Neural progenitor cell (in vitro differentiated cells): ENCODE data around the gene CCDC169. TPM values are rescaled to one million over a fixed set of nuclear protein-coding genes. Genes with fewer than 3 reads are reported as not detected.

ENCODE experiments used
- DNase-seq: peaks from one replicate; pipeline ENCODE4 v3.0.0-alpha.2; 2016; ENCODE audit warnings: low spot score
- H2AFZ ChIP-seq: fragments of 200-600 bp; sonication (generic); replicated peaks from 2 replicates; pipeline ENCODE4 v1.6.1; 2016; ENCODE audit warnings: antibody characterized with exemption
- H3F3A ChIP-seq: fragments of 200-600 bp; sonication (generic); 2 replicates; pipeline ENCODE4 v1.6.1; 2016; ENCODE audit warnings: antibody characterized with exemption, low read depth
- H3K27ac ChIP-seq: fragments of 200-600 bp; sonication (generic); 2 replicates; pipeline ENCODE4 v1.5.1; 2016; ENCODE audit warnings: mild to moderate bottlenecking
- H3K27me3 ChIP-seq: fragments of 200-600 bp; sonication (generic); 2 replicates; pipeline ENCODE4 v1.6.1; 2016; ENCODE audit warnings: mild to moderate bottlenecking, moderate library complexity
- H3K36me3 ChIP-seq: fragments of 200-600 bp; sonication (generic); 2 replicates; pipeline ENCODE4 v1.5.1; 2016
- H3K4me1 ChIP-seq: fragments of 200-600 bp; sonication (generic); 2 replicates; pipeline ENCODE4 v1.6.1; 2016; ENCODE audit warnings: mixed run types
- H3K4me2 ChIP-seq: fragments of 200-600 bp; sonication (generic); 2 replicates; pipeline ENCODE4 v1.6.1; 2016
- H3K4me3 ChIP-seq: fragments of 200-600 bp; sonication (generic); 2 replicates; pipeline ENCODE4 v1.5.1; 2016
- H3K79me2 ChIP-seq: fragments of 200-600 bp; sonication (generic); 2 replicates; pipeline ENCODE4 v1.6.1; 2016; ENCODE audit warnings: low read depth
- H3K9ac ChIP-seq: fragments of 200-600 bp; sonication (generic); 2 replicates; pipeline ENCODE4 v1.6.1; 2016
- H3K9me3 ChIP-seq: fragments of 200-600 bp; sonication (generic); 2 replicates; pipeline ENCODE4 v1.5.1; 2016; ENCODE audit warnings: low read depth
- H4K20me1 ChIP-seq: fragments of 200-600 bp; sonication (generic); 2 replicates; pipeline ENCODE4 v1.6.1; 2016; ENCODE audit warnings: low read depth
- H3K27ac Mint-ChIP-seq: 3 replicates; pipeline ENCODE4 v1.8.0; 2021; ENCODE audit warnings: mixed read lengths
- H3K27me3 Mint-ChIP-seq: 2 replicates; pipeline ENCODE4 v1.8.0; 2022; ENCODE audit warnings: low read depth, mild to moderate bottlenecking, inconsistent platforms, moderate library complexity, mixed read lengths; ENCODE audit not compliant: insufficient read depth
- H3K36me3 Mint-ChIP-seq: 3 replicates; pipeline ENCODE4 v1.8.0; 2021; ENCODE audit warnings: mixed read lengths
- H3K4me1 Mint-ChIP-seq: 3 replicates; pipeline ENCODE4 v1.8.0; 2021; ENCODE audit warnings: mixed read lengths
- H3K4me3 Mint-ChIP-seq: 3 replicates; pipeline ENCODE4 v1.8.0; 2021; ENCODE audit warnings: mild to moderate bottlenecking, moderate library complexity, mixed read lengths
- H3K9me3 Mint-ChIP-seq: 3 replicates; pipeline ENCODE4 v1.8.0; 2020; ENCODE audit warnings: mixed read lengths
- EZH2 ChIP-seq: fragments of 200-600 bp; sonication (generic); IDR thresholded peaks from 2 replicates; pipeline ENCODE4 v1.6.1; 2017; ENCODE audit warnings: antibody characterized with exemption, mild to moderate bottlenecking, moderate library complexity
- EZH2phosphoT487 ChIP-seq: fragments of 200-600 bp; sonication (generic); IDR thresholded peaks from 2 replicates; pipeline ENCODE4 v1.6.1; 2017; ENCODE audit warnings: antibody characterized with exemption
- total RNA-seq: library from RNA; depleted of rRNA; stranded (reverse); fragments of >200 nt; gene quantifications from 2 replicates; pipeline ENCODE4 v1.2.3, GENCODE V29; 2015; ENCODE audit warnings: low replicate concordance
- TF ChIP-seq, protein P1 (sequence below): fragments of 200-600 bp; sonication (generic); IDR thresholded peaks from 2 replicates; pipeline ENCODE4 v1.5.1; 2017; ENCODE audit warnings: antibody characterized with exemption, mild to moderate bottlenecking

The CCDC169 gene
- total RNA-seq, 1 donor from 2014 or later = 6.3 TPM

DNA sequence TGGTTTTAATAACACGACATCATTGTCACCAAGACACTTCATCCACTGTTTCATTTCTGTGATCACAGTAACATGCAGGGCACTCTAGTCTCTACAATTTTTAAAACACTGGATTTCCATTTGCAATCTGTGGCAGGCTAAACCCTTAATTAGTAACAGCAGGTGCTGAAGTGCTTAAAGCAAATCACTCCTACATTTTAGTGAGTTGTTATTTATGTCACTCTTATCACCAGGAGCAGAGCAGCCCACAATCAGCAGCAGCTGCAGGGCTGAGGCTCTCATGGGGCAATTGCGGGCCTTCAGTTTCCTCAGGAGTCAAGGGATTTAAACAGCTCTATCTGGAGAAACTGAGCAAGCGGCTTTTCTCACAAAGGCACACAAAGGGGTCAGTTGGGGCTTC lies 84.8 kb downstream of the CCDC169 start:
- no peaks in the 10 kb centered on the region for H3K36me3 ChIP-seq
- H3K27ac ChIP-seq = peak overlapping the region; percentile 59

DNA sequence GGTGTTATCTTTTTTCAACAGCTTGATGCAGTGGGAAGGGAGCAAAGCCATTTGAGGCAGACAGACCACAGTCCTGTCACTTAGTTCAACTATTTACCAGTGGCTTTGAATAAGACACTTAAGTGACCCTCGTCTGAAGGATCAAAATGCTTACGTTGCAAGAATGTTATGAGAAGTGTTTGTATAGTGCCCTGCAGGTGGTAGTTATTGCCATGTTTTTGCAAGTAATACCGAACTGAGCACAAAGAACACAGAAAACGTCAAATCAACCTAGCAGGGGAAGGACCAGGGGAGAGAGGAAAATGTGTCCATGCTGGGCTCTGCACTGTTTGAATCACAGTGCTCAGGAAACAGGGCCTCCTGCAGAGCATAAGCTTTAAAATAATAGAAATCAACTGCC lies 86.0 kb downstream of the CCDC169 start:
- H3F3A ChIP-seq = peaks cover 21% of the 10 kb centered on the region
- H3K4me2 ChIP-seq = no peak overlapping the region
- H3K27ac Mint-ChIP-seq = no peak overlapping the region
- no peak for DNase-seq
- no peaks in the 10 kb centered on the region for H3K36me3 Mint-ChIP-seq
- H3K9ac ChIP-seq = no peak overlapping the region
- no peak overlapping the region for H3K4me3 Mint-ChIP-seq
- no peaks in the 10 kb centered on the region for H3K27me3 ChIP-seq
- H2AFZ ChIP-seq = peak overlapping the region; percentile 60
- H3K27ac ChIP-seq = no peak overlapping the region
- no peak overlapping the region for H3K4me3 ChIP-seq
- H4K20me1 ChIP-seq = no peaks in the 10 kb centered on the region
- H3K27me3 Mint-ChIP-seq = peaks cover 4% of the 10 kb centered on the region
- no peak for TF ChIP-seq EZH2phosphoT487
- TF ChIP-seq EZH2 = no peak
- TF ChIP-seq, protein P1, sequence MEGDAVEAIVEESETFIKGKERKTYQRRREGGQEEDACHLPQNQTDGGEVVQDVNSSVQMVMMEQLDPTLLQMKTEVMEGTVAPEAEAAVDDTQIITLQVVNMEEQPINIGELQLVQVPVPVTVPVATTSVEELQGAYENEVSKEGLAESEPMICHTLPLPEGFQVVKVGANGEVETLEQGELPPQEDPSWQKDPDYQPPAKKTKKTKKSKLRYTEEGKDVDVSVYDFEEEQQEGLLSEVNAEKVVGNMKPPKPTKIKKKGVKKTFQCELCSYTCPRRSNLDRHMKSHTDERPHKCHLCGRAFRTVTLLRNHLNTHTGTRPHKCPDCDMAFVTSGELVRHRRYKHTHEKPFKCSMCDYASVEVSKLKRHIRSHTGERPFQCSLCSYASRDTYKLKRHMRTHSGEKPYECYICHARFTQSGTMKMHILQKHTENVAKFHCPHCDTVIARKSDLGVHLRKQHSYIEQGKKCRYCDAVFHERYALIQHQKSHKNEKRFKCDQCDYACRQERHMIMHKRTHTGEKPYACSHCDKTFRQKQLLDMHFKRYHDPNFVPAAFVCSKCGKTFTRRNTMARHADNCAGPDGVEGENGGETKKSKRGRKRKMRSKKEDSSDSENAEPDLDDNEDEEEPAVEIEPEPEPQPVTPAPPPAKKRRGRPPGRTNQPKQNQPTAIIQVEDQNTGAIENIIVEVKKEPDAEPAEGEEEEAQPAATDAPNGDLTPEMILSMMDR = no peak
- no peaks in the 10 kb centered on the region for H3K9me3 ChIP-seq
- peaks cover 22% of the 10 kb centered on the region for H3K4me1 Mint-ChIP-seq
- H3K36me3 ChIP-seq = no peaks in the 10 kb centered on the region
- H3K79me2 ChIP-seq = no peaks in the 10 kb centered on the region
- H3K4me1 ChIP-seq = peaks cover 21% of the 10 kb centered on the region
- H3K9me3 Mint-ChIP-seq = peaks cover 15% of the 10 kb centered on the region

More for the DNA sequence above, 84.8 kb downstream of the CCDC169 start:
- Histone ChIP-seq H3K9ac (no peak overlapping the region), H3K4me2 (no peak overlapping the region), H3K4me3 (no peak overlapping the region), H3K9me3 (no peaks in the 10 kb centered on the region), H3K27me3 (no peaks in the 10 kb centered on the region), H3F3A (peaks cover 21% of the 10 kb centered on the region), H2AFZ (peak overlapping the region; percentile 77), H3K79me2 (no peaks in the 10 kb centered on the region), H4K20me1 (no peaks in the 10 kb centered on the region), H3K4me1 (peaks cover 21% of the 10 kb centered on the region)
- no peak overlapping the region for H3K4me3 Mint-ChIP-seq
- TF ChIP-seq EZH2phosphoT487 (no peak), EZH2 (no peak)
- TF ChIP-seq, protein P1 = no peak
- peak overlapping the region; percentile 93 for H3K27ac Mint-ChIP-seq
- peak; percentile 46 for DNase-seq
- no peaks in the 10 kb centered on the region for H3K36me3 Mint-ChIP-seq
- H3K9me3 Mint-ChIP-seq = peaks cover 20% of the 10 kb centered on the region
- peaks cover 4% of the 10 kb centered on the region for H3K27me3 Mint-ChIP-seq
- peaks cover 22% of the 10 kb centered on the region for H3K4me1 Mint-ChIP-seq

DNA sequence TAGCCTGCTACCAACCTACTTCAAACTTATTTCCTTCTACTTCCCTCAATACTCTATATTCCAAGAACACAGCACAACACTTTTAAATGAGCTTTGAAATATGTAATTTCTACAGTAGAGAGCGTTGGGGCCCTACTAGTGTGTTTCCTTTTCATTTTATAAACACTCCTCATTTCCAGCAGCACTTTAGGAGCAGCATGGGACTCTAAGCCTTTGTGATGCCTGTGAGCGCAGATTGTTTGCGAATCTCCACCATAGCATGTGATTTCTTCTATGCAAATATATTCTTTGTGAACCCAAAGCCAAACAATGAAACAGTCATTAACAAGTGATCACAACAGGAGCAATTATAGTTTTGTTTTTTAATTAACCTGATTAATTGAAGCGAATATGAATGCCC lies 86.9 kb downstream of the CCDC169 start:
- no peak overlapping the region for H3K4me3 Mint-ChIP-seq
- Histone ChIP-seq H3K4me1 (peaks cover 21% of the 10 kb centered on the region), H2AFZ (peak overlapping the region; percentile 35), H3K9me3 (no peaks in the 10 kb centered on the region), H3K9ac (no peak overlapping the region), H3F3A (peaks cover 21% of the 10 kb centered on the region), H3K4me3 (no peak overlapping the region), H3K4me2 (no peak overlapping the region), H3K79me2 (no peaks in the 10 kb centered on the region), H3K27me3 (no peaks in the 10 kb centered on the region), H3K27ac (no peak overlapping the region), H3K36me3 (no peaks in the 10 kb centered on the region), H4K20me1 (no peaks in the 10 kb centered on the region)
- TF ChIP-seq EZH2phosphoT487 = no peak
- TF ChIP-seq, protein P1 = no peak
- no peak for TF ChIP-seq EZH2
- no peaks in the 10 kb centered on the region for H3K36me3 Mint-ChIP-seq
- no peak for DNase-seq
- peaks cover 4% of the 10 kb centered on the region for H3K27me3 Mint-ChIP-seq
- peaks cover 15% of the 10 kb centered on the region for H3K9me3 Mint-ChIP-seq
- no peak overlapping the region for H3K27ac Mint-ChIP-seq
- H3K4me1 Mint-ChIP-seq = peaks cover 22% of the 10 kb centered on the region
